Pancreas (tissue), 10 donors: ENCODE measurements around the gene SOX5. TPM values are rescaled to one million over a fixed set of nuclear protein-coding genes. Genes with fewer than 3 reads are reported as not detected.

Experiments used
- ATAC-seq, 4 donors: fragments of 200-7000 bp; cut with Tn5 transposase; one replicate each; pipeline versions ENCODE4 v1.8.0 to v1.9.1; 2020; ENCODE audit warnings: mild to moderate bottlenecking in 4 of 4, moderate library complexity in 4 of 4
- DNase-seq, 6 donors: peaks; one replicate each; pipeline ENCODE4 v3.0.0-alpha.2; 2020
- FAIRE-seq: peaks from 2 replicates; lab custom pipeline; 2012; peaks lifted over from hg19 to GRCh38; lab: Jason Lieb, UNC
- H3K27ac ChIP-seq, 4 donors: fragments of 200-600 bp; sonication (generic); 1 replicate in 3 of 4; 2 replicates in 1 of 4; pipeline versions ENCODE4 v1.5.0 to v1.8.0; 2020
- H3K27me3 ChIP-seq, 4 donors: fragments of 200-600 bp; one replicate each; pipeline ENCODE4 v1.8.0; 2021
- H3K36me3 ChIP-seq, 3 donors: fragments of 200-600 bp; sonication (generic) in 1 of 3; one replicate each; pipeline versions ENCODE4 v1.5.0 to v1.8.0; 2020 to 2021
- H3K4me1 ChIP-seq, 3 donors: fragments of 200-600 bp; one replicate each; pipeline ENCODE4 v1.8.0; 2021
- H3K4me3 ChIP-seq, 4 donors: fragments of 200-600 bp; sonication (generic) in 2 of 4; one replicate each; pipeline versions ENCODE4 v1.5.0 to v1.8.0; 2020 to 2021
- H3K9me3 ChIP-seq, 4 donors: fragments of 200-600 bp; one replicate each; pipeline ENCODE4 v1.8.0; 2021
- WGBS, 2 donors: extraction: QIAGEN DNeasy Blood & Tissue Kit; methylation state at CpG; one replicate each; pipeline ENCODE4 v1.1.7; 2013; 5-methylcytosine and 5-hydroxymethylcytosine counted together
- intact Hi-C, 3 donors: fragments of 100-400 bp; cut with DNase I; formaldehyde crosslinking; loops; one replicate each; pipeline versions ENCODE4 v1.11.1 to v1.14.2; 2022
- polyA plus RNA-seq, 2 donors: library from polyadenylated mRNA; stranded (reverse); fragments of 200-250 nt; gene quantifications; one replicate each; pipeline ENCODE4 v1.2.3, GENCODE V29; 2013
- total RNA-seq, 6 donors: library from RNA; stranded (reverse); fragmentation: NEBNext Ultra II Directional in 4 of 6; extraction: Animal tissue kit (Norgen Biotek cat#: 25700) in 4 of 6; gene quantifications; one replicate each; pipeline versions ENCODE4 v1.2.1 to v1.2.4, GENCODE V29; 2021 to 2023
- TF ChIP-seq, protein P1 (sequence below), 4 donors: fragments of 200-600 bp; sonication (generic) in 3 of 4; IDR thresholded peaks; one replicate each; pipeline versions ENCODE4 v1.5.0 to v1.8.0; 2021; ENCODE audit warnings: antibody characterized with exemption in 4 of 4
- donor health status: healthy with polysubstance abuse.
- donor health status: DM: no; HTN: no; CAD: no; lungs with moderate emphysema.
- donor health status: DM: no; HTN: no; CAD: no.
- donor health status: control.
- donor health status: control.
- donor health status: Bipolar disorder and iron deficiency.
- donor health status: DM: yes; HTN: yes; CAD: no.
- donor health status: DM: no; HTN: no; CAD: no.
- donor health status: DM: no; HTN: no; CAD: no.
- donor health status: DM: yes; HTN: yes; CAD: no.

Gene SOX5
- total and polyA plus RNA-seq, 8 donors = 0.47 to 2.5 (median 1.6) TPM

DNA sequence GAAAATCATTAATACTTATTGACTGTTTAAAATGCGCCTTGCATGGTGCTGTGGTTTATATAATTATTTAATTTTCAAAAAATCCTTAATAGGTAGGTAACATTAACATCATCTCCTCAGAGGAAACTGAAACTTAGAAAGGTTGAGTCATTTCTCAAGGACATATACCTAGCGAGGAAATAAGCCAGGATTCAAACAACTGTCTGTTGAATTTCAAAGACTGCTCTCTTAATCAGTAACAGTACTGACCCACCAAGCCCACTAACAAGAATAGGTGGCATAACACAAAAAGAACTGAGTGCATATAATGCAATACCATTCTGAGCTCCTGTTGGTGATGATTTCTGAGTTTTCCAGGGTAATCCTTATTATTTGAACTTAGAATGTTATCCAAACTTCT lies 174.3 kb downstream of the SOX5 start:
- 72 to 79% methylated on average over 2 of the region's 2 CpGs for WGBS, 2 donors
- no peaks in the 10 kb centered on the region for H3K9me3 ChIP-seq
- no peaks in the 10 kb centered on the region for H3K36me3 ChIP-seq
- FAIRE-seq (no peak), DNase-seq (no peak), ATAC-seq (no peak)
- H3K4me3 ChIP-seq = no peak overlapping the region
- intact Hi-C loops = no loop called here
- H3K4me1 ChIP-seq = no peaks in the 10 kb centered on the region
- TF ChIP-seq, protein P1, sequence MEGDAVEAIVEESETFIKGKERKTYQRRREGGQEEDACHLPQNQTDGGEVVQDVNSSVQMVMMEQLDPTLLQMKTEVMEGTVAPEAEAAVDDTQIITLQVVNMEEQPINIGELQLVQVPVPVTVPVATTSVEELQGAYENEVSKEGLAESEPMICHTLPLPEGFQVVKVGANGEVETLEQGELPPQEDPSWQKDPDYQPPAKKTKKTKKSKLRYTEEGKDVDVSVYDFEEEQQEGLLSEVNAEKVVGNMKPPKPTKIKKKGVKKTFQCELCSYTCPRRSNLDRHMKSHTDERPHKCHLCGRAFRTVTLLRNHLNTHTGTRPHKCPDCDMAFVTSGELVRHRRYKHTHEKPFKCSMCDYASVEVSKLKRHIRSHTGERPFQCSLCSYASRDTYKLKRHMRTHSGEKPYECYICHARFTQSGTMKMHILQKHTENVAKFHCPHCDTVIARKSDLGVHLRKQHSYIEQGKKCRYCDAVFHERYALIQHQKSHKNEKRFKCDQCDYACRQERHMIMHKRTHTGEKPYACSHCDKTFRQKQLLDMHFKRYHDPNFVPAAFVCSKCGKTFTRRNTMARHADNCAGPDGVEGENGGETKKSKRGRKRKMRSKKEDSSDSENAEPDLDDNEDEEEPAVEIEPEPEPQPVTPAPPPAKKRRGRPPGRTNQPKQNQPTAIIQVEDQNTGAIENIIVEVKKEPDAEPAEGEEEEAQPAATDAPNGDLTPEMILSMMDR (IDR thresholded peaks at IDR 0.05) = no peak
- no peaks in the 10 kb centered on the region for H3K27me3 ChIP-seq
- H3K27ac ChIP-seq = no peak overlapping the region

DNA sequence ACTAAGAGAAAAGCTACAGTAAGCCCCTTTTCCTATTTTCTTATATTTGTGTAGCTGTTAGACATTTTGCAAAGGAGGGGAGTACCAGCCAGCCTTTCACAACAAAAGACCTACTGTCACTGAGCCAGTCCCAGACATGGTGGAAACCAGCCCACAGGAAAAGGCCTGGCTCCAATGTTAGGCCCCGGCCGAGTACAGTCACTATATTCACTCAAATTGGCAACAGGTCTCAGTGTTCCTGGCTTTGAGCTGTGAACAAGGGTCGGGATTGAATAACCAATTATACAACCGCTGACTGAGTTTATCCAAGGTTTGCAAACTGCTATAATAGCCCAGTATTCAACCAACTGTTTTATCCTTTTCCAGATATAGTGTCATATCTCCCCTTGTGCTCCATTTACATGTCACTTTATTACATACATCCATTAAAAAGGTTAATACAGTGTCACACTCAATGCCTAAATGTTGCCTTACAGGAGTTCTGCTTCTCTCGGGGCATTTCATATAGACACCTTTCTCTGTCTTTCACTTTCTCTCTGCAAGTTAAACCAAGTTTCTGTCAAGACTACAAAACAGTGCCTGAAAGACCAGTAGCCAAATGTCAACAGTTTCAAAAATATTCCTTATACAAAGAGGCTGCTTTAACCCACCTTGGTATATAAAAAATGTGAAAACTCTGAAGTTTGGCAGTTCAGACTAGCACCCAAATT lies 178.1 kb downstream of the SOX5 start:
- H3K36me3 ChIP-seq = no peaks in the 10 kb centered on the region
- H3K4me3 ChIP-seq = no peak overlapping the region
- FAIRE-seq (no peak), DNase-seq (no peak), ATAC-seq (peak in 2 of 4 donors; percentile 39 to 53)
- intact Hi-C loops = no loop called here
- WGBS, 2 donors = 78 to 82% methylated on average over 5 of the region's 5 CpGs
- no peak overlapping the region for H3K27ac ChIP-seq
- no peaks in the 10 kb centered on the region for H3K4me1 ChIP-seq
- H3K27me3 ChIP-seq = no peaks in the 10 kb centered on the region
- TF ChIP-seq, protein P1 (IDR thresholded peaks at IDR 0.05) = no peak
- H3K9me3 ChIP-seq = no peaks in the 10 kb centered on the region

DNA sequence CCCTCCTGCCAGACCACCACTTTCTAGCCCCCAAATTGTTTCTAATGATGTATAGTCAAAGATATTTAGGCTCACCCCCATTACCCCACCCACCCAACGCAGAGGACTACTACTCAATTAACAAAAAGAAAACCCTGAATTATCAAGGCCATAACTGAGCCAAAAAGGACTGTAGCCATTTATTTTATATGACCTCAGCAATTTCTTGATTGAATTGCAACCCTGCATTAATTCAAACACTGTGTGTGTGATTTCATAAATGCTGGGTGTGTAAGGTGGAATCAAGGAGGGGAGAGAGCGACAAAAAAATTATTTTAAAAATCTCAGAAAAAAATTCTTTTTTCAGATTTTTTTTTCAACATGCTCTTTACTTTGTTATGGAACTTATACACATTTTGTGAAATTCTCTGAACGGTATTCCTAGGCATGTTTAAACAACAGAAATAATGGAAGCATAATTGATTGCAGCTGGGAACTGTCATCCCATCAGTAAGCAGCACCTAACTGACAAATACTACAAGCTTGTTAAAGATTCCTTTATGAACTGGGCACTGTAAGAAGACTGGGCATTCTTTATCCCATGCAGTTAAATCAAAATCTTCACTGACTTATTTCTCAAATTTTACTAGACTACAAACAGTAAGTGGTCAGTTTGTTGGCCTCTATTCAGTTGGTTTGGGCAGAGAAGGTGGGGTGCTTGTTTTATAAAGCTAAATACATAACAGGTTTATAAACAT lies 179.1 kb downstream of the SOX5 start:
- 73 to 76% methylated on average over 3 of the region's 3 CpGs for WGBS, 2 donors
- no peaks in the 10 kb centered on the region for H3K36me3 ChIP-seq
- no peak overlapping the region for H3K27ac ChIP-seq
- no peak for DNase-seq
- TF ChIP-seq, protein P1 (IDR thresholded peaks at IDR 0.05) = no peak
- H3K9me3 ChIP-seq = no peaks in the 10 kb centered on the region
- FAIRE-seq = no peak
- no peaks in the 10 kb centered on the region for H3K27me3 ChIP-seq
- H3K4me1 ChIP-seq = no peaks in the 10 kb centered on the region
- ATAC-seq = no peak
- H3K4me3 ChIP-seq = no peak overlapping the region
- intact Hi-C loops = no loop called here

DNA sequence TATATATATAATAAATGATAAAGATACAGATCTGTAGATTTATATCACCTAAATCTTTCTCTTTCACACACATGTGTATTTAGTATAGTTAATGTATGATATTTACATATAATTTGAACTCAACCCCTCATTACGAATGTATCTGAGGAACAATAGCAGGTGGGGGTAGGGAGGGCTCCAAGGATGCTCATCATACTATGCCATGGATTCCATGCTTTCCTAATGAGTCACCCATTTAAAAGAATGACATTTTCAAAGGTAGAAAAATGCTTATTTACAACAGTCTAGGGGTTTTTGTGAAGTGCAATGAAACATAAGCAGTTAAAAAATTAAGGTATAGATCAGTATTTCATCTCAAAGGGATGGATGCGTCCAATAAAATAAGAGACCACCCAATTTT lies 181.6 kb downstream of the SOX5 start:
- DNase-seq (no peak), ATAC-seq (no peak), FAIRE-seq (no peak)
- H3K4me1 ChIP-seq = no peaks in the 10 kb centered on the region
- intact Hi-C loops = no loop called here
- no peak overlapping the region for H3K4me3 ChIP-seq
- TF ChIP-seq, protein P1 (IDR thresholded peaks at IDR 0.05) = no peak
- no peak overlapping the region for H3K27ac ChIP-seq
- H3K36me3 ChIP-seq = no peaks in the 10 kb centered on the region
- WGBS, 2 donors = 79 to 85% methylated on average over 2 of the region's 2 CpGs
- H3K9me3 ChIP-seq = no peaks in the 10 kb centered on the region
- no peaks in the 10 kb centered on the region for H3K27me3 ChIP-seq

DNA sequence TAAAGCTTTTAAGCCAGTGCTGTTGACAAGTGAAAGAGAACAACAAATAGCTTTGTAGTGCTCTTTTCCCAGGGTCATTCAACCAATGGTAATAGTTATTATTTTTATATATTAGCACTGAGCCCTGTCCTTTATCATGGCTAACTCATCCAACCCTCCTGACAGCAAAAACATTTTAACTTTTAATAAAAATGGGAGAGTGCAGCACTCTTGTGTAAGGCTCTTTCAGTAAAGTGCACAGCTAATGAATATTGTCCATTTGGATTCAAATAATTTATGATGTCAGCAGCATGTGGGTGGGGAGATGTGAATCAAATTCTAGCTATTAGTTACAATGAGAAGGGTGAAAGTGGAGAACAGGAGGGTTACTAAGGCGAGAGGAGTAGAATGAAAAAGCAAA lies 185.7 kb downstream of the SOX5 start:
- Histone ChIP-seq H3K9me3 (no peaks in the 10 kb centered on the region), H3K27me3 (no peaks in the 10 kb centered on the region), H3K27ac (no peak overlapping the region), H3K4me3 (no peak overlapping the region), H3K36me3 (no peaks in the 10 kb centered on the region), H3K4me1 (no peaks in the 10 kb centered on the region)
- ATAC-seq = no peak
- no peak for DNase-seq
- intact Hi-C loops = no loop called here
- 81 to 87% methylated on average over 1 of the region's 1 CpG for WGBS, 2 donors
- TF ChIP-seq, protein P1 (IDR thresholded peaks at IDR 0.05) = no peak
- FAIRE-seq = no peak
